WTC11 (cell line): ENCODE data around the gene ACSBG1. TPM values are rescaled to one million over a fixed set of nuclear protein-coding genes. Genes with fewer than 3 reads are reported as not detected.

Experiments
- ATAC-seq: fragments of 200-7000 bp; cut with Tn5 transposase; 2 replicates; pipeline ENCODE4 v1.10.0; 2021; ENCODE audit warnings: mild to moderate bottlenecking, moderate library complexity
- CTCF ChIA-PET: fragments of 300-600 bp; sonication (Branson Sonifier 250); formaldehyde crosslinking; loops from one replicate; lab custom pipeline; 2021; ENCODE audit warnings: antibody characterized with exemption; lab: Charles Lee
- POLR2A ChIA-PET: fragments of 350-600 bp; sonication (Branson Sonifier 250); formaldehyde crosslinking; loops from one replicate; lab custom pipeline; 2021; ENCODE audit warnings: antibody characterized with exemption; lab: Charles Lee
- DNase-seq: peaks from one replicate; pipeline ENCODE4 v3.0.0; 2021; ENCODE audit warnings: low spot score
- H3K27ac Mint-ChIP-seq: 2 replicates; pipeline ENCODE4 v1.8.0; 2021; ENCODE audit warnings: mixed read lengths
- H3K27me3 Mint-ChIP-seq: 2 replicates; pipeline ENCODE4 v1.8.0; 2021; ENCODE audit warnings: low read depth, mild to moderate bottlenecking, moderate library complexity, mixed read lengths
- H3K36me3 Mint-ChIP-seq: 2 replicates; pipeline ENCODE4 v1.8.0; 2021; ENCODE audit warnings: mixed read lengths
- H3K4me1 Mint-ChIP-seq: 2 replicates; pipeline ENCODE4 v1.8.0; 2022; ENCODE audit warnings: mixed read lengths
- H3K4me3 Mint-ChIP-seq: 2 replicates; pipeline ENCODE4 v1.8.0; 2021; ENCODE audit warnings: mild to moderate bottlenecking, moderate library complexity, mixed read lengths
- H3K9me3 Mint-ChIP-seq: 2 replicates; pipeline ENCODE4 v1.8.0; 2021; ENCODE audit warnings: mixed read lengths
- ARID4B ChIP-seq: sonication (generic); formaldehyde crosslinking; IDR thresholded peaks from 2 replicates; pipeline ENCODE4 v1.8.0; 2023; ENCODE audit warnings: missing genetic modification reagents, mild to moderate bottlenecking, borderline replicate concordance
- ELF4 ChIP-seq: sonication (generic); formaldehyde crosslinking; IDR thresholded peaks from 2 replicates; pipeline ENCODE4 v1.8.1; 2022; ENCODE audit warnings: low read depth, mild to moderate bottlenecking, moderate library complexity, missing genetic modification reagents
- EMX1 ChIP-seq: fragments of 250-450 bp; sonication (Bioruptor Pico); IDR thresholded peaks from 2 replicates; pipeline ENCODE4 v1.8.0; 2021; ENCODE audit warnings: mild to moderate bottlenecking
- FOXJ3 ChIP-seq: sonication (generic); formaldehyde crosslinking; IDR thresholded peaks from 2 replicates; pipeline ENCODE4 v1.9.0; 2021; ENCODE audit warnings: missing genetic modification reagents, mild to moderate bottlenecking, borderline replicate concordance
- FOXK1 ChIP-seq: sonication (generic); formaldehyde crosslinking; IDR thresholded peaks from 2 replicates; pipeline ENCODE4 v1.8.0; 2022; ENCODE audit warnings: mild to moderate bottlenecking, moderate library complexity, missing genetic modification reagents
- HMGA2 ChIP-seq: fragments of 250-450 bp; sonication (Bioruptor Pico); IDR thresholded peaks from 2 replicates; pipeline ENCODE4 v1.4.0; 2021; ENCODE audit warnings: mild to moderate bottlenecking, moderate library complexity
- IRF2 ChIP-seq: sonication (generic); formaldehyde crosslinking; IDR thresholded peaks from 2 replicates; pipeline ENCODE4 v1.8.0; 2022; ENCODE audit warnings: low read depth, missing genetic modification reagents, borderline replicate concordance
- MAX ChIP-seq: sonication (generic); formaldehyde crosslinking; IDR thresholded peaks from 2 replicates; pipeline ENCODE4 v1.8.0; 2022; ENCODE audit warnings: mild to moderate bottlenecking, missing genetic modification reagents
- NFYB ChIP-seq: sonication (generic); formaldehyde crosslinking; conservative IDR thresholded peaks from 2 replicates; pipeline ENCODE4 v1.8.0; 2022; ENCODE audit warnings: low read depth, missing genetic modification reagents
- PREB ChIP-seq: sonication (generic); formaldehyde crosslinking; IDR thresholded peaks from 2 replicates; pipeline ENCODE4 v1.8.1; 2022; ENCODE audit warnings: mild to moderate bottlenecking, missing genetic modification reagents, moderate library complexity, borderline replicate concordance
- SOX15 ChIP-seq: fragments of 250-450 bp; sonication (Bioruptor Pico); IDR thresholded peaks from 2 replicates; pipeline ENCODE4 v1.9.0; 2021; ENCODE audit warnings: mild to moderate bottlenecking
- TEAD1 ChIP-seq: sonication (generic); formaldehyde crosslinking; IDR thresholded peaks from 2 replicates; pipeline ENCODE4 v1.8.0; 2022; ENCODE audit warnings: mild to moderate bottlenecking, missing genetic modification reagents
- ZNF121 ChIP-seq: sonication (generic); formaldehyde crosslinking; IDR thresholded peaks from 2 replicates; pipeline ENCODE4 v1.8.0; 2023; ENCODE audit warnings: missing genetic modification reagents
- ZNF138 ChIP-seq: sonication (generic); formaldehyde crosslinking; conservative IDR thresholded peaks from 2 replicates; pipeline ENCODE4 v1.8.1; 2022; ENCODE audit warnings: mild to moderate bottlenecking, moderate library complexity, missing genetic modification reagents
- ZNF232 ChIP-seq: sonication (generic); formaldehyde crosslinking; IDR thresholded peaks from 2 replicates; pipeline ENCODE4 v1.8.0; 2022; ENCODE audit warnings: mild to moderate bottlenecking, missing genetic modification reagents
- ZNF512 ChIP-seq: sonication (generic); formaldehyde crosslinking; IDR thresholded peaks from 2 replicates; pipeline ENCODE4 v1.8.1; 2022; ENCODE audit warnings: missing genetic modification reagents, borderline replicate concordance
- ZNF671 ChIP-seq: fragments of 250-450 bp; sonication (Bioruptor Pico); IDR thresholded peaks from 2 replicates; pipeline ENCODE4 v1.8.0; 2021; ENCODE audit warnings: mild to moderate bottlenecking
- total RNA-seq: library from RNA; stranded (reverse); gene quantifications from 3 replicates; pipeline ENCODE4 v1.2.3, GENCODE V29; 2021
- TF ChIP-seq, protein P1 (sequence below): fragments of 250-450 bp; sonication (Bioruptor Pico); IDR thresholded peaks from 2 replicates; pipeline ENCODE4 v1.9.0; 2021; ENCODE audit warnings: moderate library complexity, mild to moderate bottlenecking, inconsistent platforms, borderline replicate concordance
- TF ChIP-seq, protein P2 (sequence below): sonication (generic); formaldehyde crosslinking; IDR thresholded peaks from 2 replicates; pipeline ENCODE4 v1.8.1; 2023; ENCODE audit warnings: mild to moderate bottlenecking, missing genetic modification reagents, borderline replicate concordance
- TF ChIP-seq, protein P3 (sequence below): fragments of 200-600 bp; IDR thresholded peaks from 2 replicates; pipeline ENCODE4 v1.8.0; 2022; ENCODE audit warnings: antibody characterized with exemption

The ACSBG1 gene
- total RNA-seq, 1 experiment from 2014 or later: 5.8 TPM

- no peak for TF ChIP-seq FOXJ3
- TF ChIP-seq, all 79 proteins: peak for 0
Measured at GRCh38 chr15:78179286-78179840, 55.0 kb downstream of the ACSBG1 start (continued).

GRCh38 chr15:78178064-78178463 is 56.3 kb downstream of the ACSBG1 start:
- CTCF ChIA-PET: interaction anchor here (0.9 to 3.2 kb wide), 8 partner anchors 18 to 86 kb away, joined by 3 to 21 read pairs (median 4); partner anchors contain the start of gene SH2D7
- no peak overlapping the region for H3K27ac Mint-ChIP-seq
- peaks cover 7% of the 10 kb centered on the region for H3K4me1 Mint-ChIP-seq
- no peaks in the 10 kb centered on the region for H3K36me3 Mint-ChIP-seq
- no peak overlapping the region for H3K4me3 Mint-ChIP-seq
- ATAC-seq (no peak), DNase-seq (no peak)
- POLR2A ChIA-PET: no interaction called here
- H3K27me3 Mint-ChIP-seq: no peaks in the 10 kb centered on the region
- H3K9me3 Mint-ChIP-seq: no peaks in the 10 kb centered on the region
- TF ChIP-seq NFYB: no peak
- TF ChIP-seq, protein P1, sequence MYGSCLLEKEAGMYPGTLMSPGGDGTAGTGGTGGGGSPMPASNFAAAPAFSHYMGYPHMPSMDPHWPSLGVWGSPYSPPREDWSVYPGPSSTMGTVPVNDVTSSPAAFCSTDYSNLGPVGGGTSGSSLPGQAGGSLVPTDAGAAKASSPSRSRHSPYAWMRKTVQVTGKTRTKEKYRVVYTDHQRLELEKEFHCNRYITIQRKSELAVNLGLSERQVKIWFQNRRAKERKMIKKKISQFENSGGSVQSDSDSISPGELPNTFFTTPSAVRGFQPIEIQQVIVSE: no peak
- no peak for TF ChIP-seq ZNF232 (CRISPR knock-in tag)
- TF ChIP-seq, protein P2, sequence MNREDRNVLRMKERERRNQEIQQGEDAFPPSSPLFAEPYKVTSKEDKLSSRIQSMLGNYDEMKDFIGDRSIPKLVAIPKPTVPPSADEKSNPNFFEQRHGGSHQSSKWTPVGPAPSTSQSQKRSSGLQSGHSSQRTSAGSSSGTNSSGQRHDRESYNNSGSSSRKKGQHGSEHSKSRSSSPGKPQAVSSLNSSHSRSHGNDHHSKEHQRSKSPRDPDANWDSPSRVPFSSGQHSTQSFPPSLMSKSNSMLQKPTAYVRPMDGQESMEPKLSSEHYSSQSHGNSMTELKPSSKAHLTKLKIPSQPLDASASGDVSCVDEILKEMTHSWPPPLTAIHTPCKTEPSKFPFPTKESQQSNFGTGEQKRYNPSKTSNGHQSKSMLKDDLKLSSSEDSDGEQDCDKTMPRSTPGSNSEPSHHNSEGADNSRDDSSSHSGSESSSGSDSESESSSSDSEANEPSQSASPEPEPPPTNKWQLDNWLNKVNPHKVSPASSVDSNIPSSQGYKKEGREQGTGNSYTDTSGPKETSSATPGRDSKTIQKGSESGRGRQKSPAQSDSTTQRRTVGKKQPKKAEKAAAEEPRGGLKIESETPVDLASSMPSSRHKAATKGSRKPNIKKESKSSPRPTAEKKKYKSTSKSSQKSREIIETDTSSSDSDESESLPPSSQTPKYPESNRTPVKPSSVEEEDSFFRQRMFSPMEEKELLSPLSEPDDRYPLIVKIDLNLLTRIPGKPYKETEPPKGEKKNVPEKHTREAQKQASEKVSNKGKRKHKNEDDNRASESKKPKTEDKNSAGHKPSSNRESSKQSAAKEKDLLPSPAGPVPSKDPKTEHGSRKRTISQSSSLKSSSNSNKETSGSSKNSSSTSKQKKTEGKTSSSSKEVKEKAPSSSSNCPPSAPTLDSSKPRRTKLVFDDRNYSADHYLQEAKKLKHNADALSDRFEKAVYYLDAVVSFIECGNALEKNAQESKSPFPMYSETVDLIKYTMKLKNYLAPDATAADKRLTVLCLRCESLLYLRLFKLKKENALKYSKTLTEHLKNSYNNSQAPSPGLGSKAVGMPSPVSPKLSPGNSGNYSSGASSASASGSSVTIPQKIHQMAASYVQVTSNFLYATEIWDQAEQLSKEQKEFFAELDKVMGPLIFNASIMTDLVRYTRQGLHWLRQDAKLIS: no peak

GRCh38 chr15:78177447-78177873 is 56.9 kb downstream of the ACSBG1 start:
- peak; percentile 97 for ATAC-seq
- Mint-ChIP-seq H3K9me3 (no peaks in the 10 kb centered on the region), H3K4me3 (no peak overlapping the region), H3K27ac (no peak overlapping the region), H3K27me3 (no peaks in the 10 kb centered on the region), H3K4me1 (peaks cover under 1% of the 10 kb centered on the region; the same call in 1 of the 2 replicates), H3K36me3 (peaks cover 4% of the 10 kb centered on the region)
- ChIA-PET POLR2A (no interaction called here), CTCF (interaction anchor here (0.6 to 3.2 kb wide), 8 partner anchors 18 to 619 kb away, joined by 3 to 21 read pairs (median 7); partner anchors contain the start of genes CIB2 and SH2D7)
- peak; percentile 87 for DNase-seq
- no peak for TF ChIP-seq MAX (CRISPR knock-in tag)
- TF ChIP-seq IRF2 (CRISPR knock-in tag): no peak
- no peak for TF ChIP-seq ELF4 (CRISPR knock-in tag)
- no peak for TF ChIP-seq PREB (CRISPR knock-in tag)
- TF ChIP-seq SOX15 (CRISPR knock-in tag): no peak
- no peak for TF ChIP-seq ZNF512 (CRISPR knock-in tag)
- no peak for TF ChIP-seq HMGA2
- TF ChIP-seq, protein P3, sequence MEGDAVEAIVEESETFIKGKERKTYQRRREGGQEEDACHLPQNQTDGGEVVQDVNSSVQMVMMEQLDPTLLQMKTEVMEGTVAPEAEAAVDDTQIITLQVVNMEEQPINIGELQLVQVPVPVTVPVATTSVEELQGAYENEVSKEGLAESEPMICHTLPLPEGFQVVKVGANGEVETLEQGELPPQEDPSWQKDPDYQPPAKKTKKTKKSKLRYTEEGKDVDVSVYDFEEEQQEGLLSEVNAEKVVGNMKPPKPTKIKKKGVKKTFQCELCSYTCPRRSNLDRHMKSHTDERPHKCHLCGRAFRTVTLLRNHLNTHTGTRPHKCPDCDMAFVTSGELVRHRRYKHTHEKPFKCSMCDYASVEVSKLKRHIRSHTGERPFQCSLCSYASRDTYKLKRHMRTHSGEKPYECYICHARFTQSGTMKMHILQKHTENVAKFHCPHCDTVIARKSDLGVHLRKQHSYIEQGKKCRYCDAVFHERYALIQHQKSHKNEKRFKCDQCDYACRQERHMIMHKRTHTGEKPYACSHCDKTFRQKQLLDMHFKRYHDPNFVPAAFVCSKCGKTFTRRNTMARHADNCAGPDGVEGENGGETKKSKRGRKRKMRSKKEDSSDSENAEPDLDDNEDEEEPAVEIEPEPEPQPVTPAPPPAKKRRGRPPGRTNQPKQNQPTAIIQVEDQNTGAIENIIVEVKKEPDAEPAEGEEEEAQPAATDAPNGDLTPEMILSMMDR: peak; percentile 70
- 0 out of 2 replicates have a peak, but pooled peaks have one; percentile 18 for TF ChIP-seq ARID4B (CRISPR knock-in tag)
- no peak for TF ChIP-seq ZNF671 (CRISPR knock-in tag)
- TF ChIP-seq ZNF121 (CRISPR knock-in tag): peak; percentile 64; the same call in 1 of the 2 replicates
- no peak for TF ChIP-seq EMX1 (CRISPR knock-in tag)
- no peak for TF ChIP-seq ZNF138 (CRISPR knock-in tag)
- peak; percentile 36; the same call in 1 of the 2 replicates for TF ChIP-seq TEAD1 (CRISPR knock-in tag)
- TF ChIP-seq FOXK1 (CRISPR knock-in tag): no peak
